ENCODE measurements around the gene PHYHD1. TPM values are rescaled to one million over a fixed set of nuclear protein-coding genes. Genes with fewer than 3 reads are reported as not detected.

The PHYHD1 gene
- total RNA-seq, 1 donor from 2014 or later = 6.0 TPM

- DNase-seq (ENCODE audit: extremely low spot score, unreplicated experiment) = no peak
- Mint-ChIP-seq H3K9me3 (ENCODE audit: unreplicated experiment) (no peaks in the 10 kb centered on the region), H3K4me3 (ENCODE audit: unreplicated experiment) (peak overlapping the region; percentile 26), H3K27ac (ENCODE audit: unreplicated experiment) (no peak overlapping the region), H3K4me1 (ENCODE audit: unreplicated experiment) (peaks cover 47% of the 10 kb centered on the region), H3K36me3 (ENCODE audit: unreplicated experiment) (peaks cover 10% of the 10 kb centered on the region), H3K27me3 (ENCODE audit: unreplicated experiment) (no peaks in the 10 kb centered on the region)
- TF ChIP-seq CTCF (IDR thresholded peaks at IDR 0.05) = no peak
These were observed 36.6 kb upstream of the PHYHD1 start for GRCh38 chr9:128884164-128884563.

GRCh38 chr9:128885376-128885775 lies 35.4 kb upstream of the PHYHD1 start:
- Mint-ChIP-seq H3K27ac (ENCODE audit: unreplicated experiment) (no peak overlapping the region), H3K27me3 (ENCODE audit: unreplicated experiment) (no peaks in the 10 kb centered on the region), H3K36me3 (ENCODE audit: unreplicated experiment) (peaks cover 10% of the 10 kb centered on the region), H3K9me3 (ENCODE audit: unreplicated experiment) (no peaks in the 10 kb centered on the region), H3K4me3 (ENCODE audit: unreplicated experiment) (no peak overlapping the region), H3K4me1 (ENCODE audit: unreplicated experiment) (peaks cover 45% of the 10 kb centered on the region)
- TF ChIP-seq CTCF (IDR thresholded peaks at IDR 0.05) = no peak
- DNase-seq (ENCODE audit: extremely low spot score, unreplicated experiment) = no peak

DNA sequence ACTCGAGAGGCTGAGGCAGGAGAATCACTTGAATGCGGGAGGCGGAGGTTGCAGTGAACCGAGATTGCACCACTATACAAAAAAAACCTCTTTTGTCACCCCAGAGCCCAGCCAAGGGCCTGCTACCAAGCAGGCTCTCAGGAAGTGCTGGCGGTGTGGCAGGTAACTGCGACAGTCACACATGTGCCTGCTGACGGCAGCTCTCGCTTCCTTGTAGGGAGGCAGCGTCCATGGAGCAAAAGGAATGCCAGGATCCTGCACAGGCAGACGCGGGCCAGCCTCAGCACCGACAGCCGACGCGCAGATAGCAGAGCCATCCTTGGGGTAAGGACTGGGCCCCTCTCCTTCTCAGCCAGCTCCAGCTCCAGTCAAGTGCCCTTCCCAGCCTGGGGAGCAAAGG lies 35.0 kb upstream of the PHYHD1 start:
- peaks cover 45% of the 10 kb centered on the region for H3K4me1 Mint-ChIP-seq (ENCODE audit: unreplicated experiment)
- no peak overlapping the region for H3K4me3 Mint-ChIP-seq (ENCODE audit: unreplicated experiment)
- H3K36me3 Mint-ChIP-seq (ENCODE audit: unreplicated experiment) = peaks cover 10% of the 10 kb centered on the region
- no peaks in the 10 kb centered on the region for H3K9me3 Mint-ChIP-seq (ENCODE audit: unreplicated experiment)
- TF ChIP-seq CTCF (IDR thresholded peaks at IDR 0.05) = no peak
- H3K27me3 Mint-ChIP-seq (ENCODE audit: unreplicated experiment) = no peaks in the 10 kb centered on the region
- H3K27ac Mint-ChIP-seq (ENCODE audit: unreplicated experiment) = no peak overlapping the region
- no peak for DNase-seq (ENCODE audit: extremely low spot score, unreplicated experiment)

DNA sequence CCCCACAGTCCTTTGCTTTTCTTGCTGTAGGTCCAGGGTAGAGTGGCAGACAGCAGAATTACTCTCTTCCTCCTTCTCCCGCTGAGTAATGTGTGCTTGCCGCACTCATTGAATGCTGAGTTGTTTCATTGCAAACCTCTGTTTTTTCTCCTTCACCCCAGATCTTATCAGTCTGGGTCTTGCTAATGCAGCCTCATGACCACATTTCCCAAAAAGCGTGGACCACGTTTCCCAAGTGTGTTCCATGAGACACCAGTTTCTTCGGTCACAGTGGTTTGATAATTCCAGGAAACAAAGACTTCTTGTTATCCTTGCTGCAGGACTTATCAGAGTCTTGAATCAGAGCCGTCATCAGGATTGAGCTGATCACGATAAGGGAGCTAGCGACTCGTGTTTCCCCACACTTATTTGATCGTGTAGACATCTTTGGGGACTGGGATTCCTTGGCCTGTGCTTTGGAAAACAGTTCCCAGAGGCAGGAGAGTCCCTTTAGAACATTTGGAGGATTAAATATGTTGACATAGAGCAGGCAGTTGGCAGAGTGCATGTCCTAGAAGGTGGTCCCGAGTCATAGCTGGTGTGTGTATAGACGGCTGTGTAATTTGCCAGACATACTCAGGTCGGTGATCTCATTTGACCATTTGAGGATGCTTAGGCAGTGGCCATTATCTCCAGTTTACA lies 34.4 kb upstream of the PHYHD1 start:
- no peak overlapping the region for H3K27ac Mint-ChIP-seq (ENCODE audit: unreplicated experiment)
- no peaks in the 10 kb centered on the region for H3K9me3 Mint-ChIP-seq (ENCODE audit: unreplicated experiment)
- H3K27me3 Mint-ChIP-seq (ENCODE audit: unreplicated experiment) = no peaks in the 10 kb centered on the region
- no peak for DNase-seq (ENCODE audit: extremely low spot score, unreplicated experiment)
- H3K4me3 Mint-ChIP-seq (ENCODE audit: unreplicated experiment) = no peak overlapping the region
- H3K36me3 Mint-ChIP-seq (ENCODE audit: unreplicated experiment) = peaks cover 10% of the 10 kb centered on the region
- no peak for TF ChIP-seq CTCF (IDR thresholded peaks at IDR 0.05)
- peaks cover 39% of the 10 kb centered on the region for H3K4me1 Mint-ChIP-seq (ENCODE audit: unreplicated experiment)

GRCh38 chr9:128887049-128887448 lies 33.7 kb upstream of the PHYHD1 start:
- Mint-ChIP-seq H3K36me3 (ENCODE audit: unreplicated experiment) (peaks cover 10% of the 10 kb centered on the region), H3K4me1 (ENCODE audit: unreplicated experiment) (peaks cover 41% of the 10 kb centered on the region), H3K27ac (ENCODE audit: unreplicated experiment) (no peak overlapping the region), H3K9me3 (ENCODE audit: unreplicated experiment) (no peaks in the 10 kb centered on the region), H3K27me3 (ENCODE audit: unreplicated experiment) (no peaks in the 10 kb centered on the region), H3K4me3 (ENCODE audit: unreplicated experiment) (no peak overlapping the region)
- DNase-seq (ENCODE audit: extremely low spot score, unreplicated experiment) = no peak
- TF ChIP-seq CTCF (IDR thresholded peaks at IDR 0.05) = no peak
